ENCODE data around the gene SMC1B.

The SMC1B gene

GRCh38 chr22:45318558-45319323 lies 94.7 kb downstream of the SMC1B start:
- peak; percentile 39 for DNase-seq (ENCODE audit: low read depth)

GRCh38 chr22:45318168-45318557 lies 95.2 kb downstream of the SMC1B start:
- DNase-seq (ENCODE audit: low read depth), result peak; percentile 80

DNA sequence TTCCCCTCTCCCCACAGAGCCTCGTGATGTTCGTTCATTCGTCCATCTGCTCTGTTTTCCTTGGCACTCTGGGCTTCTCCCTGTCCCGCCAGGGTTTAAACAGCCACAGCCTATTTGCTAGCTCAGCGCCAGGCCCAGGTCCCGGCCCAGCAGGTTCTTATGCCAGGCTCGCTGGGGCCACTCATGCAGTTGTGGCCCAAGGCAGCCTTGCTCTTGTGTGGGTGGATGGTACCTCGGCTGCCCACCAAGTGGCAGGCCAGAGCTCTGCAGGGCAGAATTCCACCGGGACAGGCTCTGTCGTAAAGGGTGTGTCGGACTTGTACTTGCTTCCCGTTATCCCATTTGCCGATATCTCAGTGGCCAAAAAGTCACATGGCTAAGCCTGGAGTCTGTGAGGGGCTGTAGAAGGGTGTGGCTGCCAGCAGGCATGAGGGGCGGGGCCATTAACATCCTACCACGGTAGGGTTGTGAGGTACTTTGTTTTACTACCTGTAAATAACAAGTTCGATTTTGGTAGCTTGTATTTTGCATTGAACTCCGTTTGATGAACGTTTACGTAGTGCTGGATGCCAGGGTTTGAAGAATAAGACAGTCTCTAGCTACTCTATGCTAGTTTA lies 95.7 kb downstream of the SMC1B start:
- no peak for DNase-seq (ENCODE audit: low read depth)

GRCh38 chr22:45316796-45317526 lies 96.4 kb downstream of the SMC1B start:
- DNase-seq (ENCODE audit: low read depth), result no peak

GRCh38 chr22:45314786-45315185 lies 98.6 kb downstream of the SMC1B start:
- no peak for DNase-seq (ENCODE audit: low read depth)

GRCh38 chr22:45314054-45314721 lies 99.2 kb downstream of the SMC1B start:
- no peak for DNase-seq (ENCODE audit: low read depth)

- no peak for DNase-seq (ENCODE audit: low read depth)
Measured at GRCh38 chr22:45312856-45313255, 100.5 kb downstream of the SMC1B start.

DNA sequence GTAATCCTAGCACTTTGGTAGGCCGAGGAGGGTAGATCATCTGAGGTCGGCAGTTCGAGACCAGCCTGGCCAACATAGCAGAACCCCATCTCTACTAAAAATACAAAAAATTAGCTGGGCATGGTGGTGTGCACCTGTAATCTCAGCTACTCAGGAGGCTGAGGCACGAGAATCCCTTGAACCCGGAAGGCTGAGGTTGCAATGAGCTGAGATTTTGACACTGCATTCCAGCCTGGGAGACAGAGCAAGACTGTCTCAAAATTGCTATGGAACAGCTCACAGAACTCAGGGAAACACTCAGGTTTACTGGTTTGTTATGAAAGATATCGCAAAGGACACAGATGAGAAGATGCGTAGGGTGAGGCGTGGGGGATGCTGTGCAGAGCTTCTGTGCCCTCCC lies 101.0 kb downstream of the SMC1B start:
- no peak for DNase-seq (ENCODE audit: low read depth)

- DNase-seq (ENCODE audit: low read depth), result no peak
Measured at GRCh38 chr22:45310977-45311531, 102.3 kb downstream of the SMC1B start.

GRCh38 chr22:45310331-45310976 lies 102.9 kb downstream of the SMC1B start:
- no peak for DNase-seq (ENCODE audit: low read depth)

DNA sequence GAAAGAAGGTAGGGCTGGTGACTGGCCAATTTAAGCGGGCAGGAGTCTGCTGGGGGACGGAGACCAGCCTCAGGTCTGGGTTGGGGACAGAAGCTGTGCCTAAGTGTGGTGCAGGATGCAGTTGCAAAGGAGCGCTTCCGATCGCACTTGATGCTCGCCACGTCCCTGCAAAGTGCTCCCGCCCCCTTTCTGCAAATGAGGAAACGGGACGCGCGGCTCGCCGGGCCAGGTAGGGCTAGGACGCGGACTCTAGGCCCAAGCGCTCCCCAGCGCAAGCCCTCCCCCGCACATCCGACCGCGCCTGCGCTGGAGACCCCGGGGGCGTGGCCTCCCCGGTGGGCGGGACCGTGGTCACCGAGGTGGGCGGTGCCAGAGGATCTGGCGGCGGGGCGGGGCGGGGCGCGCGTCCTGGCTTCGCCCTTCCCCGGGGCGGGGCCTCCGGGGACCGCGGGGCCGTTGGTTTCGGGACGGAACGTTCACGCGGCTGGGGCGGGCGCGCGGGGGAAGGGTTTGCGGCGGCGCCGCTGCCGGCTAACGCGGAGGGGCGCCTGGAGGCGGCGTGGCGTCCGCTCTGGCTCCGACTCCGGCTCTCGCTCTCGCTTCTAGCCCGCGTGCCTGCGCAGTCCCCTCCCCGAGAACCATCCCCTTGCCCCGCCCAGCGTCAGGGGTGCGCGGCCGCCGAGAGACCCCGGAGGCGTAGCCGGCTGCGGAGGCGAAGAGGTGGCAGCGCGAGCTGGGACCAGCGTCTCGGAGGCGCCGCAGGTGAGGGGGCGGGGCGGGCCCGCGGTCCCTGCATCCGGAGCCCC lies 103.8 kb downstream of the SMC1B start, which contains the start of gene FAM118A:
FAM118A (plus strand) TSS at position 513 of the 806 bp plus-strand sequence. CDS start 12,446 bp downstream, outside the sequence.
- DNase-seq (ENCODE audit: low read depth), result peak; percentile 91

DNA sequence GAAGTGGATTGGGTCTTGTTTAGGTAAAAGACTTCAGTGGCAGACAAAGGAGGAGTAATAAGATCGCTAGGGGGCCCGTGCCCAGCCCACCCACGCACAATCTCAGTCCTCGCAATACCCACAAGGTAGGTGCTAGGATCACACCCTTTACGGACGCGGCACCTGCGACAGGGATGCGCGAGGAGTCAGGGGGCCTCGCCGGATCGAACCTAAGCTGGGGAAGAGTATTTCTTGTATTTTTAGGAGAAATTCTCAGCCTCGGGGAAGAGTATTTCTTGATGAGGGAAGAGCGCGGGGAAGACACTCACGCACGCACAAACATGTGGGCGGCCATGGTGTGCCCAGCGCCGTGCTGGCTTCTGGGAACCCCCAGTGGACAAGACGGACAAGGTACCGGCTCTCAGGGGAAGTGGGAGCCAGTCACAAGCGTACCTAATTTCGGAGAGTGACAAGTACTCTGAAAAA lies 104.4 kb downstream of the SMC1B start:
- DNase-seq (ENCODE audit: low read depth), result no peak

DNA sequence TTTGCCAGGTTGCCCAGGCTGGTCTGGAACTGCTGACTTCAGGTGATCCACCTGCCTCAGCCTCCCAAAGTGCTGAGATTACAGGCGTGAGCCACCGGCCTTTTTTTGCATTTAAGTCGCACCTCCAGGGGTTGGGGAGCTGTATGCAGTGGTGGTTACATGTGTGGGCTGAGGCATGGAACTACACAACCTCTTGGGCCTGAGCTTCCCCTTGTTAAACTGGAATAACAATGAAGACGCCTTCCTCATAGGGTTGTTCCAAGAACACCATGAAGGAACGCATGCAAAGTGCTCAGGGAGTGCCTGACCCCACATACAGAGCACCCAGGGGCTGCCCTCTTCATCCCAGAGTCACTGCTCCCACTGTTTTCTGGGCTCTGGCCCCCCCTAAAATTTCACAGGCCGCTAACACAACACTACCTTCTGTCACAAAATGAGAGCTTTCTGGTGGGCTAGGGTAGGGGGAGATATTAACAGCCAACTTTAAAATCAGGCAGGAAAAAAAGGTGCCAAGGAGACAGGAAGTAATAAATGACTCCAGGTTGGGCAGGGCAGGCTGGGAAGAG lies 104.9 kb downstream of the SMC1B start:
- no peak for DNase-seq (ENCODE audit: low read depth)

GRCh38 chr22:45306139-45306538 lies 107.3 kb downstream of the SMC1B start:
- no peak for DNase-seq (ENCODE audit: low read depth)

- no peak for DNase-seq (ENCODE audit: low read depth)
Measured at GRCh38 chr22:45305456-45306075, 107.8 kb downstream of the SMC1B start.

- no peak for DNase-seq (ENCODE audit: low read depth)
Measured at GRCh38 chr22:45304971-45305370, 108.4 kb downstream of the SMC1B start.

- no peak for DNase-seq (ENCODE audit: low read depth)
Measured at GRCh38 chr22:45303181-45303580, 110.2 kb downstream of the SMC1B start.

DNA sequence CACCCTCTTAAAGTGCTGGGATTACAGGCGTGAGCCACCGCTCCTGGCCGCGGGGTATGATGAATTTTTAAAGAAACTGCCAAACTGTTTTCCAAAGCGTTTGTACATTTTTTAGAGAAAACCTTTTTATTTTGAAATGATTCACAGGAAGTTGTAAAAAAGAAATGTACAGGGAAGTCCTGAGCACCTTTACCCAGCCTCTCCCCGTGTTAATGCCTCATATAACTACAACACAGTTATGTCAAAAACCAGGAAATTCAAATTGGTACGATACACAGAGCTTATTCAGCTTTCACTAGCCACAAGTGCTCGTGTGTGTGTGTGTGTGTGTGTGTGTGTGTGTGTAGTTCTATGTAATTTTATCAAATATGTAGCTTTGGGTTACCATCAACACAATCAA lies 110.6 kb downstream of the SMC1B start:
- no peak for DNase-seq (ENCODE audit: low read depth)

DNA sequence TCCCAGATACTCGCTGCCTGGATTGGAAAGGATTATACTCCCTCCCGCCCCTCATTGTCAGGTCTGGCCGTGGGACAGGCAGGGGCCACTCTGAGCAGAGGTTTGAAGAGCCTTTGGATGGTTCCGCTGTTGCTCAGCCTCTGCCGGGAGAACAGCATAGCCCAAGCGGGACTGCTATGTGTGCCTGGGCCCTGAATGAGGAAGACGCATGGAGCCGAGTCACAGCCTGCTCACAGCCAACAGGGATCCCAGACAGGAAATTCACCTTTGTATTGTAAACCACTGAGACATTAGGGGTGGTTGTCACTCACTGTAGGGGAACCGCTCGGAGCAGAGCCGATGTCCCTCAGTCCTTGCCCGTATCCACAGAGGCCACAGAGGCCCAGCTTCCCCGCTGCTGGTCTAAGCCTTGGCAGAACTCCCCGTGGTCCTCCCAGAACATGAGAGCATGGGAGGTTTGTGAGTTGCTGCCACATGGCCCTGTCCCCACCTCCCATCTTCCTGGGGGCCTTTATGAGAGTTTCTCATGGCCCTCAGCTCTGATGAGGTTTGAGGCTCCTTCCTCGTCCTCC lies 114.4 kb downstream of the SMC1B start:
- DNase-seq (ENCODE audit: low read depth), result no peak

Data from stimulated activated CD8-positive, alpha-beta memory T cell treated with anti-CD3 and anti-CD28 coated beads, Interleukin-12 subunit alpha, Interleukin-12 subunit beta, amount 100 ng/mL, for 1 hour (primary cell).